G401 (cell line): ENCODE measurements around the gene TMEM235. TPM values are rescaled to one million over a fixed set of nuclear protein-coding genes. Genes with fewer than 3 reads are reported as not detected.
A peak's percentile ranks its signal among the peaks of the same experiment; 100 is the strongest.

Experiments used
- DNase-seq: peaks from one replicate; pipeline ENCODE4 v3.0.0-alpha.2; 2015; ENCODE audit warnings: low spot score
- in situ Hi-C: cut with HindIII; loops from 2 replicates; pipeline ENCODE4 v1.10.0; 2016; ENCODE audit warnings: low sequenced_read_pairs, mixed read lengths
- total RNA-seq: library from RNA; depleted of rRNA; stranded (reverse); fragments of >200 nt; shearing (Covaris generic); gene quantifications from 2 replicates; pipeline ENCODE4 v1.2.3, GENCODE V29; 2014

Gene TMEM235
- total RNA-seq, 1 experiment from 2014 or later, result not detected

GRCh38 chr17:78214016-78214705 lies 17.3 kb upstream of the TMEM235 start, which contains the start of gene BIRC5:
Gene BIRC5 (plus strand): TSS chr17:78214253. CDS start chr17:78214317, 64 bp downstream.
- in situ Hi-C loops, result no loop called here

GRCh38 chr17:78214706-78215061 lies 16.7 kb upstream of the TMEM235 start:
- in situ Hi-C loops, result no loop called here
- DNase-seq, result no peak

More at GRCh38 chr17:78214016-78214705, 17.3 kb upstream of the TMEM235 start, which contains the start of gene BIRC5:
- DNase-seq, result peak; percentile 87

GRCh38 chr17:78219396-78220150 lies 11.9 kb upstream of the TMEM235 start:
- no peak for DNase-seq
- in situ Hi-C loops, result no loop called here

GRCh38 chr17:78223061-78223460 lies 8.4 kb upstream of the TMEM235 start:
- in situ Hi-C loops, result no loop called here
- no peak for DNase-seq

- DNase-seq, result no peak
- in situ Hi-C loops, result no loop called here
Measured at GRCh38 chr17:78223765-78224164, 7.7 kb upstream of the TMEM235 start.

- in situ Hi-C loops, result no loop called here
- peak; percentile 83 for DNase-seq
Measured at GRCh38 chr17:78224231-78225087, 7.0 kb upstream of the TMEM235 start.

- in situ Hi-C loops, result no loop called here
- no peak for DNase-seq
Measured at GRCh38 chr17:78225088-78225865, 6.2 kb upstream of the TMEM235 start.

- peak; percentile 11 for DNase-seq
- in situ Hi-C loops, result no loop called here
Measured at GRCh38 chr17:78226055-78226758, 5.2 kb upstream of the TMEM235 start.

GRCh38 chr17:78226759-78227454 lies 4.5 kb upstream of the TMEM235 start:
- in situ Hi-C loops, result no loop called here
- no peak for DNase-seq

GRCh38 chr17:78227455-78227916 lies 3.9 kb upstream of the TMEM235 start:
- in situ Hi-C loops, result no loop called here
- peak; percentile 27 for DNase-seq

- DNase-seq, result no peak
- in situ Hi-C loops, result no loop called here
Measured at GRCh38 chr17:78228176-78228575, 3.3 kb upstream of the TMEM235 start.

- in situ Hi-C loops, result no loop called here
- DNase-seq, result no peak
Measured at GRCh38 chr17:78230252-78230962, 1.0 kb upstream of the TMEM235 start.

- no peak for DNase-seq
- in situ Hi-C loops, result no loop called here
Measured at GRCh38 chr17:78231991-78232858, 794 bp downstream of the TMEM235 start.

GRCh38 chr17:78232859-78233173 lies 1.4 kb downstream of the TMEM235 start:
- in situ Hi-C loops, result no loop called here

GRCh38 chr17:78233678-78234077 lies 2.2 kb downstream of the TMEM235 start:
- in situ Hi-C loops, result no loop called here
- DNase-seq, result no peak

More at GRCh38 chr17:78232859-78233173, 1.4 kb downstream of the TMEM235 start:
- DNase-seq, result no peak

- no peak for DNase-seq
- in situ Hi-C loops, result no loop called here
Measured at GRCh38 chr17:78234261-78234865, 2.9 kb downstream of the TMEM235 start.
